Subcutaneous abdominal adipose tissue (tissue), 5 donors: ENCODE measurements around the gene GPC1.

Source experiments
- H3K27ac ChIP-seq: one replicate; pipeline ENCODE4 v1.7.0; 2013; ENCODE audit warnings: low read depth, mild to moderate bottlenecking, inconsistent platforms, low read length, moderate library complexity
- H3K27me3 ChIP-seq, 5 donors: one replicate each; pipeline ENCODE4 v1.7.0; 2013; ENCODE audit warnings: low read length in 5 of 5, inconsistent platforms in 1 of 5; ENCODE audit not compliant: control insufficient read depth in 5 of 5, insufficient read depth in 4 of 5
- H3K36me3 ChIP-seq, 5 donors: one replicate each; pipeline ENCODE4 v1.7.0; 2013; ENCODE audit warnings: low read length in 5 of 5; ENCODE audit not compliant: control insufficient read depth in 5 of 5, insufficient read depth in 5 of 5
- H3K4me1 ChIP-seq, 5 donors: one replicate each; pipeline ENCODE4 v1.7.0; 2013; ENCODE audit warnings: low read length in 5 of 5, mild to moderate bottlenecking in 3 of 5, moderate library complexity in 1 of 5; ENCODE audit not compliant: control insufficient read depth in 5 of 5, insufficient read depth in 5 of 5
- H3K4me3 ChIP-seq, 5 donors: one replicate each; pipeline ENCODE4 v1.7.0; 2013; ENCODE audit warnings: low read length in 5 of 5, low read depth in 1 of 5
- H3K9ac ChIP-seq, 5 donors: one replicate each; pipeline ENCODE4 v1.7.0; 2013; ENCODE audit warnings: low read length in 5 of 5, mild to moderate bottlenecking in 4 of 5, moderate library complexity in 3 of 5
- H3K9me3 ChIP-seq, 5 donors: one replicate each; pipeline ENCODE4 v1.7.0; 2013; ENCODE audit warnings: low read length in 5 of 5; ENCODE audit not compliant: control insufficient read depth in 5 of 5
- donor health status: healthy.
- donor health status: healthy.
- donor health status: healthy.
- donor health status: healthy.
- donor health status: healthy.

The GPC1 gene

GRCh38 chr2:240455647-240456446 is 20.4 kb downstream of the GPC1 start:
- Histone ChIP-seq H3K27ac (no peak overlapping the region), H3K9me3 (no peaks in the 10 kb centered on the region), H3K9ac (no peak overlapping the region), H3K36me3 (no peaks in the 10 kb centered on the region), H3K4me1 (peaks cover 0 to 34% (median 27%) of the 10 kb centered on the region in 5 donors), H3K27me3 (peaks cover 0 to 32% (median 20%) of the 10 kb centered on the region in 5 donors), H3K4me3 (no peak overlapping the region)

GRCh38 chr2:240456447-240457222 is 21.2 kb downstream of the GPC1 start:
- peaks cover 0 to 26% (median 17%) of the 10 kb centered on the region in 5 donors for H3K27me3 ChIP-seq
- peaks cover 0 to 28% (median 20%) of the 10 kb centered on the region in 5 donors for H3K4me1 ChIP-seq
- no peak overlapping the region for H3K4me3 ChIP-seq
- no peak overlapping the region for H3K9ac ChIP-seq
- H3K36me3 ChIP-seq = no peaks in the 10 kb centered on the region
- H3K9me3 ChIP-seq = no peaks in the 10 kb centered on the region
- H3K27ac ChIP-seq = no peak overlapping the region

GRCh38 chr2:240457223-240458043 is 22.0 kb downstream of the GPC1 start:
- H3K27ac ChIP-seq = no peak overlapping the region

GRCh38 chr2:240458044-240458899 is 22.8 kb downstream of the GPC1 start:
- Histone ChIP-seq H3K4me1 (peaks cover 0 to 17% (median 11%) of the 10 kb centered on the region in 5 donors), H3K36me3 (peaks cover 0 to 8% (median 0%) of the 10 kb centered on the region in 5 donors), H3K9ac (no peak overlapping the region), H3K27ac (no peak overlapping the region), H3K9me3 (no peaks in the 10 kb centered on the region), H3K27me3 (peaks cover 0 to 20% (median 13%) of the 10 kb centered on the region in 5 donors), H3K4me3 (no peak overlapping the region)

More at GRCh38 chr2:240457223-240458043, 22.0 kb downstream of the GPC1 start:
- Histone ChIP-seq H3K36me3 (peaks cover 0 to 2% (median 0%) of the 10 kb centered on the region in 5 donors), H3K9ac (no peak overlapping the region), H3K4me1 (peaks cover 0 to 20% (median 12%) of the 10 kb centered on the region in 5 donors), H3K27me3 (peaks cover 0 to 20% (median 13%) of the 10 kb centered on the region in 5 donors), H3K9me3 (no peaks in the 10 kb centered on the region), H3K4me3 (no peak overlapping the region)

- no peak overlapping the region for H3K9ac ChIP-seq
- H3K36me3 ChIP-seq = peaks cover 0 to 15% (median 5%) of the 10 kb centered on the region in 5 donors
- H3K27ac ChIP-seq = no peak overlapping the region
- peaks cover 0 to 1% (median 0%) of the 10 kb centered on the region in 5 donors for H3K9me3 ChIP-seq
- H3K4me3 ChIP-seq = no peak overlapping the region
- peaks cover 0 to 16% (median 11%) of the 10 kb centered on the region in 5 donors for H3K4me1 ChIP-seq
- peaks cover 0 to 20% (median 12%) of the 10 kb centered on the region in 5 donors for H3K27me3 ChIP-seq
Measured at GRCh38 chr2:240458900-240459391, 23.5 kb downstream of the GPC1 start.

DNA sequence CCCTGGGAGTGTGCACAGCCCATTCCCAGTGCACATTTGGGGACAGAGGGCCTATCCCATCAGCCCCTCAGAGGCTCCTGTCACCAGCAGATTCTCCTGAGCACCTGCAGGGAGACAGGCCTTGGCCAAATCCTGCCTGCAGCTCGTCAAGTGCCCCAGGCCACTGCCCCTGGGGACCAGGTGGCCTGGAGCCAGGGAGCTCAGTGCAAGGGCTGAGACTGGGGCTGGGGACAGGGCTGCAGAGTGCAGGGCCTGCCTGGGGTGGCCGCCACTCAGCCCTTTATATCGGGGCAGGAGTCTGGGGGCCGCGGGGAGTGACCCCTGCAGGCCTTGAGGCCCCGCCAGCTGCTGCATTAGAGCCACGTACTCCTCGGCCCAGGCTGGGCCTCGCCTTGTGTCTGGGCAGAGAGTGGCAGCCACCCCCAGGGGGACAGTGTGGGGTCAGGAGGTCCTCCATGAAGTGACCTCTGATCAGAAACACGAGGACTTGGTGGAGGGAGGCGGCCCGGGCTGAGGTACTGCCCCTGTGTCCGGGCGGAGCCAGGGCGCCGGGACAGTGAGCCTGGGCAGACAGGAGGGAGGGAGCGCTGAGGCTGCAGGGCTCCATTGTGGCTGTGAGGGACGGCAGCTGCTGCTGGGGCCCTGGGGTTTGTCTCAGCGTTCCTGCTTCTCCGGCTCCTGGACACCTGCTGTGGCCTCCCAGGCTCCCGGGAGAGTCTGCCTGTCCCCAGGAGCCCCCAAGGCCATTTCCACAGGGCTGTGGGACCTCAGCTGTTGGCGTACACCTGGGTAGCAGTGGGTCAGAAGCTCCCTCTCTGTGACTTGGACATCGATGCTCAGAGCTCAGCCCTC is 24.2 kb downstream of the GPC1 start:
- peaks cover 0 to 22% (median 11%) of the 10 kb centered on the region in 5 donors for H3K36me3 ChIP-seq
- H3K27me3 ChIP-seq = peaks cover 0 to 15% (median 7%) of the 10 kb centered on the region in 5 donors
- no peak overlapping the region for H3K9ac ChIP-seq
- H3K9me3 ChIP-seq = peaks cover 0 to 3% (median 0%) of the 10 kb centered on the region in 5 donors
- H3K4me3 ChIP-seq = no peak overlapping the region
- H3K27ac ChIP-seq = no peak overlapping the region
- H3K4me1 ChIP-seq = peaks cover 0 to 16% (median 10%) of the 10 kb centered on the region in 5 donors

DNA sequence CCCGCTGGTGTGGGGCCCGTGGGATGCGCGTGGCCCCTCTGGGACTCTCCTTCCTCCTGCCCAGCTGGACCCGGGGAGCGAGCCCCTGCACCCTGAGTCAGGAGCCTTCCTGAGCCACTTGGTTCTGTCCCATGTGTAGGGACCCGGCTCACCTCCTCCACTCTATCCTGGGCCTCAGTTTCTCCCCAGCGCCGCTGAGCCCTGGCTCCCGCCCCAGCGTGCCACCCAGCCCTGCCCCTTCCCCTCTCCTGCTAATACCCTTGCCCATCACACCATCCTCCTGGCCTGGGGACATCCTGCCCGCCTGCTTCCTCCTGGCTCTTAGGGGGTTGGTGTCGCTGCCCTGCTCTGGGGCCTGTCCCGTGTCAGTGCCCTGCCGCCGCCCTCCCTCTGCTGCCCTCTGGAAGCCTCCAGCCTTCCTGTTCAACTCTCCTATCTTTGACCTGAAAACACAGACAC is 24.8 kb downstream of the GPC1 start:
- no peak overlapping the region for H3K9ac ChIP-seq
- H3K4me1 ChIP-seq = peaks cover 0 to 13% (median 6%) of the 10 kb centered on the region in 5 donors
- H3K9me3 ChIP-seq = peaks cover 0 to 3% (median 0%) of the 10 kb centered on the region in 5 donors
- H3K27ac ChIP-seq = no peak overlapping the region
- no peak overlapping the region for H3K4me3 ChIP-seq
- H3K27me3 ChIP-seq = peaks cover 0 to 13% (median 3%) of the 10 kb centered on the region in 5 donors
- peaks cover 0 to 28% (median 16%) of the 10 kb centered on the region in 5 donors for H3K36me3 ChIP-seq

- H3K9me3 ChIP-seq = peaks cover 0 to 3% (median 0%) of the 10 kb centered on the region in 5 donors
- peaks cover 0 to 34% (median 20%) of the 10 kb centered on the region in 5 donors for H3K36me3 ChIP-seq
- H3K9ac ChIP-seq = no peak overlapping the region
Measured at GRCh38 chr2:240460781-240461431, 25.4 kb downstream of the GPC1 start.

More at GRCh38 chr2:240460781-240461431, 25.4 kb downstream of the GPC1 start:
- no peak overlapping the region for H3K4me3 ChIP-seq
- H3K4me1 ChIP-seq = peaks cover 0 to 11% (median 2%) of the 10 kb centered on the region in 5 donors
- H3K27ac ChIP-seq = no peak overlapping the region
- H3K27me3 ChIP-seq = peaks cover 0 to 13% (median 3%) of the 10 kb centered on the region in 5 donors
